Fibroblast of pulmonary artery (primary cell): ENCODE results near the gene SFXN3.
A peak's percentile ranks its signal among the peaks of the same experiment; 100 is the strongest.

ENCODE experiments used
- DNase-seq: peaks from one replicate; pipeline ENCODE4 v3.0.0-alpha.2; 2010; ENCODE audit warnings: low read depth
- H3K4me3 ChIP-seq: replicated peaks from 2 replicates; pipeline ENCODE4 v1.5.1; 2011; ENCODE audit warnings: low read depth, mild to moderate bottlenecking, control low read depth, low read length, moderate library complexity
- TF ChIP-seq, protein P1 (sequence below): IDR thresholded peaks from 2 replicates; pipeline ENCODE4 v1.5.1; 2011; ENCODE audit warnings: mild to moderate bottlenecking, control low read depth, low read length, inconsistent platforms; ENCODE audit errors: missing control alignments

Gene SFXN3

DNA sequence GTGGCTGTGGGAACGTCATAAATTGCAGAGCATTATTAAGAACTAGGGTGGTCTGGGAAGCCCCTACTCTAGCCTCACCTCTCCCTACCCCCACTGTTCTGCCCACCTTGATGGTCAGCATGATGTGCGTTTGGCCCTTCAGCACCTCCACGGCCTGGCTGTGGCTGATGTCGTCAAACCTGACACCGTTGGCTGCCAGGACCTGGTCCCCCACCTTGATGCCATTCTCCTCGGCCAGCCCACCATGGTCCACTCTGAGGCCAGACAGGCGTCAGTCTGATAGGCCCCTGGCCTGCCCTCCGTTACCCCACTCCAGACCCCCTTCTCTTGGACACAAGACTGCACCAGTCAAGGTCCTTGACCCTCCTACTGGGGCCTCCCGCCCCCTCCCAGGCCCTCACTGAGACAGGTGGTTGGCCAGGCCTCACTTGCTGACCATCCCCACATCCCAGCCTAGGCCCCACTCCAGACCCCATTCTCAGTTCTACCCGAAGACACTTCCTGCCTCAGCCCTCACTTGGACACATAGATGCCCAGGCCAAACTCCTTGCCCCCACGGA, 9.3 kb upstream of the SFXN3 start:
- TF ChIP-seq, protein P1, sequence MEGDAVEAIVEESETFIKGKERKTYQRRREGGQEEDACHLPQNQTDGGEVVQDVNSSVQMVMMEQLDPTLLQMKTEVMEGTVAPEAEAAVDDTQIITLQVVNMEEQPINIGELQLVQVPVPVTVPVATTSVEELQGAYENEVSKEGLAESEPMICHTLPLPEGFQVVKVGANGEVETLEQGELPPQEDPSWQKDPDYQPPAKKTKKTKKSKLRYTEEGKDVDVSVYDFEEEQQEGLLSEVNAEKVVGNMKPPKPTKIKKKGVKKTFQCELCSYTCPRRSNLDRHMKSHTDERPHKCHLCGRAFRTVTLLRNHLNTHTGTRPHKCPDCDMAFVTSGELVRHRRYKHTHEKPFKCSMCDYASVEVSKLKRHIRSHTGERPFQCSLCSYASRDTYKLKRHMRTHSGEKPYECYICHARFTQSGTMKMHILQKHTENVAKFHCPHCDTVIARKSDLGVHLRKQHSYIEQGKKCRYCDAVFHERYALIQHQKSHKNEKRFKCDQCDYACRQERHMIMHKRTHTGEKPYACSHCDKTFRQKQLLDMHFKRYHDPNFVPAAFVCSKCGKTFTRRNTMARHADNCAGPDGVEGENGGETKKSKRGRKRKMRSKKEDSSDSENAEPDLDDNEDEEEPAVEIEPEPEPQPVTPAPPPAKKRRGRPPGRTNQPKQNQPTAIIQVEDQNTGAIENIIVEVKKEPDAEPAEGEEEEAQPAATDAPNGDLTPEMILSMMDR, result no peak
- no peak for DNase-seq
- no peak overlapping the region for H3K4me3 ChIP-seq

DNA sequence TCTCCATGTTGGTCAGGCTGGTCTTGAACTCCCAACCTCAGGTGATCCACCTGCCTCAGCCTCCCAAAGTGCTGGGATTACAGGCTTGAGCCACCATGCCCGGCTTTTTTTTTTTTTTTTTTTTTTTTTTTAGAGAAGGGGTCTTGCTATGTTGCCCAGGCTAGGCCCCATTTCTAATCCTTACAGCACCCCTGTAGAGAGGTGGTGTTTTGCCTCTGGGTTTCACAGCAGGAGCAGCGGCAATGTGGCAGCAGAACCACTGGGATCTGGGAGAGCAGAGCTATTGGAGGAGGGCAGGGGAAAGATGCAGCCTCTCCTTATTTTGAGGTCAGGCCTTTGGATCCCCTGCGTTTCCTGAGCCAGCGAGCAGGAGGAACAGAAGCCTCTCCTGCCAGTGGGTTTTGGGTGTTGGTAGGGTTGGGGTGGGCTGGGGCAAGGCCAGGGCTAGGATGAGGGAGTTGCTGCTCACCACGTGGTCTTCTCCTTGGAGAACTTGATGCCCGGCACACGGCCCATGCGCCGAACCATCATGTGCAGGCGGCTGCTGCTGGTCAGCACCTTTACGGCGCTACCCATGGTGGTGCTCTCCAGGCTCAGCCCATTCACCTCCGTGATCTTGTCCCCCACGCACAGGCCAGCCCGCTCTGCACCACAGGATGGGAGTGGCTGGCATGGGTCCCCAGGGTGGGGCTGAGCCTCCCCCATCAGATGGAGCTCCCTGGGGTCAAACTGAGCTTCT, 7.9 kb upstream of the SFXN3 start:
- no peak for DNase-seq
- TF ChIP-seq, protein P1, result no peak
- no peak overlapping the region for H3K4me3 ChIP-seq

DNA sequence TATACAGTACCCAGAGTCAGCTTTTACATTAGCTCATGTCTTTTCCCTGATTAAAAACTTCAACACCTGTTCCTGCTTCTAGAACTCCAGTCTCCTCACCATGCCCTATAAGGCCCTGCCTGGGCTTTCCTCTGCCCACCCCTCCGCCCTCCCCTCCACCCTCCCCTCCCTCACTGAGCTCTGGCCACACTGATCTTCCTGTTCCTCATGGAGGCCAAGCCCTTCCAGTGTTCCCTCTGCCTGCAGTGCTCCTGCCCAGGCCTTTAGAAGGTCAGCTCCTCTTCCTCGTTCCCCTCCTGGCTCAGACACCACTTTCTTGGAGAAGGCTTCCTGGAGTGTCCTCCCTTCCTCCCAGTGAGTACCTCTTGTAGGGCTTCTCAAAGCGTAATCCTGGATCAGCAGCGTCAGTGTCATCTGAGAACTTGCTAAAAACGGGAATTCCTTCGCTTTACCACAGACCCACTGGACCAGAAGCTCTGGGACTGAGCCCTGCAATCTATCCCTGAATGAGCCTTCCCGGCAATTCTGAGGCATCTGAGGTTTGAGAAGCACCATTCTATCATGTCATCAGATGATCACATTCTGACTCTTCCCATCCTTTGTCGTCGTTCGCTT, 3.8 kb upstream of the SFXN3 start:
- TF ChIP-seq, protein P1, result no peak
- DNase-seq, result no peak

DNA sequence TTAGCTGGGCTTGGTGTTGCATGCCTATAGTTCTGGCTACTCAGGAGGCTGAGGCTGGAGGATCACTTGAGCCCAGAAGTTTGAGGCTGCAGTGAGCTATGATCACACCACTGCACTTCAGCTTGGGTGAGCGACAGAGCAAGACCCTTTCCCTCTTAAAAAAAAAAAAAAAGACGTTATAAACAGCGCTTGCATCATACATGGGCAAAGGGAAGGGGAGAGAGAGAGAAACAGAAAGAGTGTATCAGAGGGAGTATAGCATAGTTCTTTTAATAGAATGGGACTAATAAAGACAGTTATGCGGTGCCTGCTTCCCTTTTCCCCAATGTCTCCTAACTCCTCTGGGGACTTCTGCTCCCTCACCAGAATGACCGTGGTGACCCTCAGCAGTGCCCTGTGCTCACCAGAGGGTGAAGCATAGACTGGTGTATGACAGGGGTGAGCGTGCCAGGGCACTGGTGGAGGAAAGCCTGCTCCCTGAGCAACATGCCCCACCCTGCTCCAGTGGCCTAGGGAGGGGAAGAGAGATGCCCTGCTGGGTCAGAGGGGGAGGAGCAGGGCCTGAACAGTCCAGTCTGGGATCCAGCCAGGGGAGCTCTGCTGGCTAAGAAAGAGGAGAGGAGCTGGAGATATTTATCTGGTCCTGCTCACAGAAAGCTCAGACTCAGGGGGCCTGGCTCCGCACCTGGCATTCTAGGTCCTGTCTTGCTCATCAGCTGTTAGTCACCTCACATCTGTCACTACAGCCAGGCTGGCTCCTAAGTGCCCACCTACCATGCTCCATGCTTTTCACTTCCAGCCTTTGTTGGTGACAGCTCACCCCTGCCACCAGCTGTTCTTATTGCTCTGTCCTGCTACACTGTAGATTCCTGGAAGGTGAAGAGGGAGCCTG, 2.3 kb upstream of the SFXN3 start:
- H3K4me3 ChIP-seq, result no peak overlapping the region
- no peak for DNase-seq
- TF ChIP-seq, protein P1, result no peak

More for the DNA sequence above, 3.8 kb upstream of the SFXN3 start:
- no peak overlapping the region for H3K4me3 ChIP-seq

DNA sequence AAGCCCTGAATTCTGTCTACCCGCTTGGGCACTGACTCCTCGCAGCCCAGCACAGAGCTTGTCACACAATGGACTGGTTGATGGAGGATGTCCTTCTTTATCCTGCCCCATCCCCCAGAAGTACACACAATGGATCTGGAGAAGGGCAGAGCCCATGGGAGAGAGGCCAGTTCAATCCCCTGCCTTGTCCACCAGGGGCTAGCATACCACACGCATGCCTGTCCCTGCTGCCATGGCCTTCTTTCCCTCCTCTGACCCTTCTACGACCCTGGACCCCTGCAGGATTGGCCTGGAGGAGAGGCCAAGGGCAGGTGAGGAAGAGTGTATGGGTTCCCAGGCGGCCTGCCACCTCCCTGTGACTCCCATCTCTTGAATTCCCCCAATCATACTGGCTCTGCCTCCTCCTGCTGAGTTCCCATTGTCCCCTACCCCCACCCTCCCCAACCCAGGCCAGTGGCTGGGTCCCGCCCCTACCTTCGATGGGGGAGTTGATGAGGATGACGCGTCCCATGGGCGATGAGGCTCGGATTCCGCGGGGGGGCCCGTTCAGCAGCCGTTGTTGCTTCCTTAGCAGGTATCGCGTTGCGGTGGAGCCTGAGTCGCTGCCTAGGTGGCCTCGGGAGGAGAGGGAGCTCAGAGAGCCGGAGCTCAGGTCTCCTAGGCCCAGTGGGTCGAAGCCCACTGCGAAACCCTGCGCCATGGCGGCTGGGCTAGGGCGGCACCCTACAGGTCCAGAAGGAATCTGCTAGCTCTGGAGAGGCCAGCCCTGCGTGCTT, 1.3 kb upstream of the SFXN3 start:
- no peak overlapping the region for H3K4me3 ChIP-seq
- TF ChIP-seq, protein P1, result peak; percentile 11
- DNase-seq, result no peak

DNA sequence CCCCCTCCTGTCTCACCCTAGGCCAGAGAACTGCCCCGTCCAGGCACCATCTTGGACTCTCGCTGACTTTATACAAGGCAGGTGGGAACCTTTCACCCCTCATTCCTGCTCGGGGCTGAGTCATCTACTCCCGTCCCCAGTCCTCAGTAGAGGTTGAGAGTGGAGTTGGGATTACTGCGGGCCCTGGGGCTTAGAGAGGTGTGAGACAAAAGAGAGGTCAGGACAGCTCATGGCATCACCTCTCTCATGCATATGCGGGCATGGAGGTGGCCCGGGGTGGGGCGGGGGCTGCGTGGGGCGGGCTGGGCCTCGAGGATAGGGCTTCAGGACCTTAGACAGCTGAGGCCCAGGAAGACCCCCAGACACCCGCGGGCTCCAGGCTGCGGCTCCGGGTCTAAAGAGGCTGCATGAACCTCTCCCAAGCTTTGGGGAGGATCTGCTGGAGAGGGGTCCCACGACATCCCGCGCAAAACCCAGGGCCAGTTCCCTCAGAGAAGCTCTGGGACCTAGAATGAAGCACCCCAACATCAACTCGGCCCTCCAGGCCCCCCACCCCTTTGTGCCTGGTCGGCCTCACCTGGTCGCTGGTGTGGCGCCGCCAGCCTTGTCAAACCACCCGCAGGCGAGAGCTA, 422 bp upstream of the SFXN3 start:
- TF ChIP-seq, protein P1, result no peak

More for the DNA sequence above, 422 bp upstream of the SFXN3 start:
- H3K4me3 ChIP-seq, result peak overlapping the region; percentile 89
- DNase-seq, result no peak
